ENCODE data around the gene FLII. TPM values are rescaled to one million over a fixed set of nuclear protein-coding genes. Genes with fewer than 3 reads are reported as not detected.

FLII gene
- total RNA-seq, 1 experiment from 2014 or later: 309 TPM

DNA sequence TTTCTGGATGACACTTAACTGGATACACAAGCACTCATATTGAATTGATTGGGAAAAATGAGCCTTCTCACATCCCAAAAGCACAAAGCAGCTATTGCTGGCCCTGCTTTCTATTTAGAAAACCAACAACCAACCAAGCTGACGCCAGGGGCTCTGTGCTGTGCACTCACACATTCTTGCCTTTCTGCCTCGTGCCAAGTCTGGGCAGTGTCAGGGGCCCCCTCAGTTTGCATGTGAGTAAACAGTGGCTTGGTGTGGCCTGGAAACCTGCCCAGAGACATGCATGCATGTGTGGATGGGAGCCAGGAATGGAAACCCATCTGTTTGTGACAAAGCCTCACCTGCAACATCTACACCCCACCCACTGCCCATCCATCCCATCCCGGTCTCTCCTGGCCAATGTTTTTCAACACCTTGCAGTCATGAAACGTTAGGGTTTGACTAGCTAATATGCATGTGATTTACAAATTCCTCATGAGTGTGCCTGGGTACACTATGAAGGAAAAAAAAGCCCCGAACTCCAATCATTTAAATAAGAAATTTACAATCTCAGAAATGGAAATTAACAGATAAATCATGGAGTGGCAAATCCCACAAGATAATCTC is 22.3 kb upstream of the FLII start (continued):
- TF ChIP-seq PREB (CRISPR knock-in tag; IDR thresholded peaks at IDR 0.05; ENCODE audit: borderline replicate concordance): no peak
- TF ChIP-seq OVOL2 (CRISPR knock-in tag; IDR thresholded peaks at IDR 0.05; ENCODE audit: borderline replicate concordance): no peak
- no peak for TF ChIP-seq TEAD4 (CRISPR knock-in tag; IDR thresholded peaks at IDR 0.05)
- no peak for TF ChIP-seq ATF1 (CRISPR knock-in tag; IDR thresholded peaks at IDR 0.05)
- TF ChIP-seq KAT7 (CRISPR knock-in tag; IDR thresholded peaks at IDR 0.05; ENCODE audit: borderline replicate concordance): no peak

GRCh38 chr17:18280249-18280648 is 21.7 kb upstream of the FLII start:
- CTCF ChIA-PET: interaction anchor here (0.6 kb wide), 1 partner anchor 63 kb away, joined by 3 read pairs; no protein-coding TSS in a partner anchor
- Mint-ChIP-seq H3K27me3 (ENCODE audit: low read depth) (no peaks in the 10 kb centered on the region), H3K9me3 (no peaks in the 10 kb centered on the region), H3K4me3 (no peak overlapping the region), H3K27ac (no peak overlapping the region), H3K4me1 (no peaks in the 10 kb centered on the region), H3K36me3 (peaks cover 74% of the 10 kb centered on the region)
- POLR2A ChIA-PET: no interaction called here
- TF ChIP-seq, protein P1, sequence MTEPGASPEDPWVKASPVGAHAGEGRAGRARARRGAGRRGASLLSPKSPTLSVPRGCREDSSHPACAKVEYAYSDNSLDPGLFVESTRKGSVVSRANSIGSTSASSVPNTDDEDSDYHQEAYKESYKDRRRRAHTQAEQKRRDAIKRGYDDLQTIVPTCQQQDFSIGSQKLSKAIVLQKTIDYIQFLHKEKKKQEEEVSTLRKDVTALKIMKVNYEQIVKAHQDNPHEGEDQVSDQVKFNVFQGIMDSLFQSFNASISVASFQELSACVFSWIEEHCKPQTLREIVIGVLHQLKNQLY (CRISPR knock-in tag; IDR thresholded peaks at IDR 0.05): no peak
- TF ChIP-seq TCF7 (CRISPR knock-in tag; IDR thresholded peaks at IDR 0.05; ENCODE audit: low read depth): no peak
- TF ChIP-seq, protein P2, sequence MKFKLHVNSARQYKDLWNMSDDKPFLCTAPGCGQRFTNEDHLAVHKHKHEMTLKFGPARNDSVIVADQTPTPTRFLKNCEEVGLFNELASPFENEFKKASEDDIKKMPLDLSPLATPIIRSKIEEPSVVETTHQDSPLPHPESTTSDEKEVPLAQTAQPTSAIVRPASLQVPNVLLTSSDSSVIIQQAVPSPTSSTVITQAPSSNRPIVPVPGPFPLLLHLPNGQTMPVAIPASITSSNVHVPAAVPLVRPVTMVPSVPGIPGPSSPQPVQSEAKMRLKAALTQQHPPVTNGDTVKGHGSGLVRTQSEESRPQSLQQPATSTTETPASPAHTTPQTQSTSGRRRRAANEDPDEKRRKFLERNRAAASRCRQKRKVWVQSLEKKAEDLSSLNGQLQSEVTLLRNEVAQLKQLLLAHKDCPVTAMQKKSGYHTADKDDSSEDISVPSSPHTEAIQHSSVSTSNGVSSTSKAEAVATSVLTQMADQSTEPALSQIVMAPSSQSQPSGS (CRISPR knock-in tag; IDR thresholded peaks at IDR 0.05; ENCODE audit: borderline replicate concordance, low read depth): no peak
- TF ChIP-seq KAT7 (CRISPR knock-in tag; IDR thresholded peaks at IDR 0.05; ENCODE audit: borderline replicate concordance): no peak
- ATAC-seq: no peak
- no peak for DNase-seq (ENCODE audit: low spot score)

DNA sequence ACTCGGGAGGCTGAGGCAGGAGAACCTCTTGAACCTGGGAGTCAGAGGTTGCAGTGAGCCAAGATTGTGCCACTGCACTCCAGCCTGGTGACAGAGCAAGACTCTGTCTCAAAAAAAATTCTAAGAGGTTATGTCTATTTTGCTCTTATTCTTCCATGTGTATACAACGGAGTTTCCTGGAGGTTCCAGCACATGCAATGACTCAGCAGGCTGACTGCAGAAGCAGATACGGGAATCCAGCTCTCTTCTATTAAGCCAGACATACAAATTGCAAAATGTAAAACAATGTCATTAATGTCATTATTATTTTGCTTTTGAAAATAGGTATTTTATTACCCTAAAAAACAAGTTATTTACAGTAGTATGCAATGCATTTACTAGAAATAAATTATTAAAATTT is 20.3 kb upstream of the FLII start:
- TF ChIP-seq, protein P3, sequence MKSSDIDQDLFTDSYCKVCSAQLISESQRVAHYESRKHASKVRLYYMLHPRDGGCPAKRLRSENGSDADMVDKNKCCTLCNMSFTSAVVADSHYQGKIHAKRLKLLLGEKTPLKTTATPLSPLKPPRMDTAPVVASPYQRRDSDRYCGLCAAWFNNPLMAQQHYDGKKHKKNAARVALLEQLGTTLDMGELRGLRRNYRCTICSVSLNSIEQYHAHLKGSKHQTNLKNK (CRISPR knock-in tag; IDR thresholded peaks at IDR 0.05): no peak
- TF ChIP-seq, protein P4, sequence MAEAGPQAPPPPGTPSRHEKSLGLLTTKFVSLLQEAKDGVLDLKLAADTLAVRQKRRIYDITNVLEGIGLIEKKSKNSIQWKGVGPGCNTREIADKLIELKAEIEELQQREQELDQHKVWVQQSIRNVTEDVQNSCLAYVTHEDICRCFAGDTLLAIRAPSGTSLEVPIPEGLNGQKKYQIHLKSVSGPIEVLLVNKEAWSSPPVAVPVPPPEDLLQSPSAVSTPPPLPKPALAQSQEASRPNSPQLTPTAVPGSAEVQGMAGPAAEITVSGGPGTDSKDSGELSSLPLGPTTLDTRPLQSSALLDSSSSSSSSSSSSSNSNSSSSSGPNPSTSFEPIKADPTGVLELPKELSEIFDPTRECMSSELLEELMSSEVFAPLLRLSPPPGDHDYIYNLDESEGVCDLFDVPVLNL (CRISPR knock-in tag; IDR thresholded peaks at IDR 0.05; ENCODE audit: borderline replicate concordance, low read depth): no peak
- TF ChIP-seq FOXP1 (CRISPR knock-in tag; IDR thresholded peaks at IDR 0.05; ENCODE audit: borderline replicate concordance) (no peak), RORB (CRISPR knock-in tag; IDR thresholded peaks at IDR 0.05) (no peak)
- TF ChIP-seq, protein P5, sequence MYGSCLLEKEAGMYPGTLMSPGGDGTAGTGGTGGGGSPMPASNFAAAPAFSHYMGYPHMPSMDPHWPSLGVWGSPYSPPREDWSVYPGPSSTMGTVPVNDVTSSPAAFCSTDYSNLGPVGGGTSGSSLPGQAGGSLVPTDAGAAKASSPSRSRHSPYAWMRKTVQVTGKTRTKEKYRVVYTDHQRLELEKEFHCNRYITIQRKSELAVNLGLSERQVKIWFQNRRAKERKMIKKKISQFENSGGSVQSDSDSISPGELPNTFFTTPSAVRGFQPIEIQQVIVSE (CRISPR knock-in tag; IDR thresholded peaks at IDR 0.05; ENCODE audit: borderline replicate concordance): no peak
- no peak overlapping the region for H3K4me3 Mint-ChIP-seq
- no peaks in the 10 kb centered on the region for H3K9me3 Mint-ChIP-seq
- peaks cover 65% of the 10 kb centered on the region for H3K36me3 Mint-ChIP-seq
- ATAC-seq (no peak), DNase-seq (ENCODE audit: low spot score) (no peak)
- H3K27ac Mint-ChIP-seq: no peak overlapping the region
- CTCF ChIA-PET: no interaction called here
- H3K27me3 Mint-ChIP-seq (ENCODE audit: low read depth): no peaks in the 10 kb centered on the region
- no peaks in the 10 kb centered on the region for H3K4me1 Mint-ChIP-seq
- POLR2A ChIA-PET: no interaction called here

DNA sequence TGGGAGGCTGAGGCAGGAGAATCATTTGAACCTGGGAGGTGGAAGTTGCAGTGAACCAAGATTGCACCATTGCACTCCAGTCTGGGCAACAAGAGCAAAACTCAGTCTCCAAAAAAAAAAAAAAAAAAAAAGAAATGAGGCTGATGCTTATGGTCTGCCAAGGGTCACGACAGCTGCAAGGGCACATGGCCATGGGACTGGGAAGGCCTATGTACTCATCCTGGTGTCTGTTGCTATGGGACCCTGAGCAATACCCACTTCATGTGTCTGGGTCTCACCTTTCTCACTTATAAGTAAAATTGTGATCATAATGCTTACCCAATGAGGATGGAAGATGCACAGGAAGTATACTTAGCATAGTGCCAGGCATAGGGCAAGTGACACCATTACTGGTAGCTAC is 18.5 kb upstream of the FLII start:
- TF ChIP-seq, protein P6, sequence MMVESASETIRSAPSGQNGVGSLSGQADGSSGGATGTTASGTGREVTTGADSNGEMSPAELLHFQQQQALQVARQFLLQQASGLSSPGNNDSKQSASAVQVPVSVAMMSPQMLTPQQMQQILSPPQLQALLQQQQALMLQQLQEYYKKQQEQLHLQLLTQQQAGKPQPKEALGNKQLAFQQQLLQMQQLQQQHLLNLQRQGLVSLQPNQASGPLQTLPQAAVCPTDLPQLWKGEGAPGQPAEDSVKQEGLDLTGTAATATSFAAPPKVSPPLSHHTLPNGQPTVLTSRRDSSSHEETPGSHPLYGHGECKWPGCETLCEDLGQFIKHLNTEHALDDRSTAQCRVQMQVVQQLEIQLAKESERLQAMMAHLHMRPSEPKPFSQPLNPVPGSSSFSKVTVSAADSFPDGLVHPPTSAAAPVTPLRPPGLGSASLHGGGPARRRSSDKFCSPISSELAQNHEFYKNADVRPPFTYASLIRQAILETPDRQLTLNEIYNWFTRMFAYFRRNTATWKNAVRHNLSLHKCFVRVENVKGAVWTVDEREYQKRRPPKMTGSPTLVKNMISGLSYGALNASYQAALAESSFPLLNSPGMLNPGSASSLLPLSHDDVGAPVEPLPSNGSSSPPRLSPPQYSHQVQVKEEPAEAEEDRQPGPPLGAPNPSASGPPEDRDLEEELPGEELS (CRISPR knock-in tag; IDR thresholded peaks at IDR 0.05): no peak
- no peak for TF ChIP-seq STAT6 (CRISPR knock-in tag; conservative IDR thresholded peaks at IDR 0.05; ENCODE audit: low read depth)
- no peak for TF ChIP-seq HMGA2 (CRISPR knock-in tag; IDR thresholded peaks at IDR 0.05)
- TF ChIP-seq, protein P7, sequence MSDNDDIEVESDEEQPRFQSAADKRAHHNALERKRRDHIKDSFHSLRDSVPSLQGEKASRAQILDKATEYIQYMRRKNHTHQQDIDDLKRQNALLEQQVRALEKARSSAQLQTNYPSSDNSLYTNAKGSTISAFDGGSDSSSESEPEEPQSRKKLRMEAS (CRISPR knock-in tag; IDR thresholded peaks at IDR 0.05): no peak
- TF ChIP-seq ZNF219 (CRISPR knock-in tag; IDR thresholded peaks at IDR 0.05; ENCODE audit: borderline replicate concordance): no peak
- no peak overlapping the region for H3K4me3 Mint-ChIP-seq
- ChIA-PET CTCF (interaction anchor here (0.7 kb wide), 1 partner anchor 13 kb away, joined by 3 read pairs; no protein-coding TSS in a partner anchor), POLR2A (no interaction called here)
- H3K27me3 Mint-ChIP-seq (ENCODE audit: low read depth): no peaks in the 10 kb centered on the region
- H3K27ac Mint-ChIP-seq: no peak overlapping the region
- ATAC-seq: no peak
- no peaks in the 10 kb centered on the region for H3K9me3 Mint-ChIP-seq
- no peaks in the 10 kb centered on the region for H3K4me1 Mint-ChIP-seq
- peaks cover 56% of the 10 kb centered on the region for H3K36me3 Mint-ChIP-seq
- no peak for DNase-seq (ENCODE audit: low spot score)

All from WTC11 (cell line).